ENCODE data around the gene RPL7A. TPM values are rescaled to one million over a fixed set of nuclear protein-coding genes. Genes with fewer than 3 reads are reported as not detected.

The RPL7A gene
- total and polyA plus RNA-seq, 2 donors from 2014 or later = 1,502 to 2,097 TPM

DNA sequence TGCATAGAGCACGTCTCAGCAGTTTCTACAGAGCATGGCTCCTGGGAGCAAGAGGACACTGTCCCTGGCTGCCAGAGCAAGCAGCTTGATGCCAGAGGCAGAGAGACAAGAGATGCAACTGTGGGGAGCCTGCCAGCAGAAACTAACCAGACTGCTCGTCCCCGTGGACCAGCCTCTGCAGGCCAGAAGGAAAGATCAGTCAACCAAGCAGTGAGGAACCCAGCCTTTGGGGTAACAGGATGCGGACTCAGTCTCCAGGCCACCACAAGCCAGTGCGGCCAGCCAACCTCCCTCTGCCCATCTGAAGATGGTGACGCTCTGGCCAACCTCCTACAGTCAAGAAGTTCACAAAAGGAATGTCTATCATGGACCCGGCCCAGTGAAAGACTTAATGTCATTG is 24.1 kb downstream of the RPL7A start:
- peaks cover 2 to 13% (median 7%) of the 10 kb centered on the region in 3 donors for H3K36me3 ChIP-seq (ENCODE audit: control insufficient read depth in 2 of 3, insufficient read depth in 3 of 3, low read length in 3 of 3)
- TF ChIP-seq, protein P1, sequence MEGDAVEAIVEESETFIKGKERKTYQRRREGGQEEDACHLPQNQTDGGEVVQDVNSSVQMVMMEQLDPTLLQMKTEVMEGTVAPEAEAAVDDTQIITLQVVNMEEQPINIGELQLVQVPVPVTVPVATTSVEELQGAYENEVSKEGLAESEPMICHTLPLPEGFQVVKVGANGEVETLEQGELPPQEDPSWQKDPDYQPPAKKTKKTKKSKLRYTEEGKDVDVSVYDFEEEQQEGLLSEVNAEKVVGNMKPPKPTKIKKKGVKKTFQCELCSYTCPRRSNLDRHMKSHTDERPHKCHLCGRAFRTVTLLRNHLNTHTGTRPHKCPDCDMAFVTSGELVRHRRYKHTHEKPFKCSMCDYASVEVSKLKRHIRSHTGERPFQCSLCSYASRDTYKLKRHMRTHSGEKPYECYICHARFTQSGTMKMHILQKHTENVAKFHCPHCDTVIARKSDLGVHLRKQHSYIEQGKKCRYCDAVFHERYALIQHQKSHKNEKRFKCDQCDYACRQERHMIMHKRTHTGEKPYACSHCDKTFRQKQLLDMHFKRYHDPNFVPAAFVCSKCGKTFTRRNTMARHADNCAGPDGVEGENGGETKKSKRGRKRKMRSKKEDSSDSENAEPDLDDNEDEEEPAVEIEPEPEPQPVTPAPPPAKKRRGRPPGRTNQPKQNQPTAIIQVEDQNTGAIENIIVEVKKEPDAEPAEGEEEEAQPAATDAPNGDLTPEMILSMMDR (IDR thresholded peaks at IDR 0.05; ENCODE audit: borderline replicate concordance, extremely low read depth, insufficient read depth) = no peak
- H3K4me1 ChIP-seq (ENCODE audit: control insufficient read depth in 2 of 3, insufficient read depth in 2 of 3, low read depth in 1 of 3, low read length in 3 of 3) = peaks cover 0 to 60% (median 36%) of the 10 kb centered on the region in 3 donors
- peak overlapping the region in 1 of 3 donors; percentile 31 for H3K9ac ChIP-seq (ENCODE audit: low read length in 3 of 3)
- FAIRE-seq = no peak
- intact Hi-C loops (cut with DNase I) = no loop called here
- H3K27me3 ChIP-seq (ENCODE audit: control insufficient read depth, insufficient read depth, low read length) = no peaks in the 10 kb centered on the region
- no peak overlapping the region for H3K4me3 ChIP-seq (ENCODE audit: low read length in 3 of 3)
- H3K9me3 ChIP-seq (ENCODE audit: control insufficient read depth in 2 of 3, insufficient read depth in 1 of 3, low read length in 3 of 3) = no peaks in the 10 kb centered on the region
- no peak for DNase-seq
- H3K27ac ChIP-seq (ENCODE audit: low read depth in 2 of 2, low read length in 2 of 2) = no peak overlapping the region

DNA sequence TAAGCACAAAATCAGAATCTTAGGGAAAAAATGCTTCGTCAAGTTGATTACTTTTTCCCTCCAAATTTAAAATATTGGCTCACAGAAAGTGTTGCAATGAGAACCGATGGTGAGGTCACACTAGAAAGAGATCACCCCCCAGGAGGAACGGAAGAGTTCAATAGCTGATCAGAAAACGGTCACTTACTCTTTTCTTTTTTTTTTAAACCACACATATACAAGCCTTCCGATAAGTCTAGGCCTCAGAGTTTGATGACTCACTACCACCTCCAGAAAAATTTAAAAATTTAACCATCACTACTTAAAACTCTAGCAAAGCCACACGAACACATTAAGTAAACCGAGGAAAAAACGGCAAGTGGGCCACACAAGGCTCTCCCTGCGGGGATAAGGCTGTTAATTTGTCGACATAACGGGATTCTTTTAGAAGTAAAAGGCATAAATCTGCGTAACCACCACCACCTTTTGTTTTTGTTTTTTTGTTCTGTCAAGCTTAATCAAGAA is 26.6 kb downstream of the RPL7A start:
- Histone ChIP-seq H3K4me1 (ENCODE audit: control insufficient read depth in 2 of 3, insufficient read depth in 2 of 3, low read depth in 1 of 3, low read length in 3 of 3) (peaks cover 0 to 35% (median 14%) of the 10 kb centered on the region in 3 donors), H3K9me3 (ENCODE audit: control insufficient read depth in 2 of 3, insufficient read depth in 1 of 3, low read length in 3 of 3) (peaks cover 0 to 3% (median 0%) of the 10 kb centered on the region in 3 donors), H3K27me3 (ENCODE audit: control insufficient read depth, insufficient read depth, low read length) (no peaks in the 10 kb centered on the region), H3K4me3 (ENCODE audit: low read length in 3 of 3) (peak overlapping the region; percentile 77 to 95 (median 87)), H3K9ac (ENCODE audit: low read length in 3 of 3) (peak overlapping the region; percentile 79 to 98 (median 92)), H3K27ac (ENCODE audit: low read depth in 2 of 2, low read length in 2 of 2) (peak overlapping the region in 1 of 2 donors; percentile 89), H3K36me3 (ENCODE audit: control insufficient read depth in 2 of 3, insufficient read depth in 3 of 3, low read length in 3 of 3) (peaks cover 2 to 12% (median 6%) of the 10 kb centered on the region in 3 donors)
- DNase-seq (no peak), FAIRE-seq (no peak)
- intact Hi-C loops (cut with DNase I) = no loop called here
- TF ChIP-seq, protein P1 (IDR thresholded peaks at IDR 0.05; ENCODE audit: borderline replicate concordance, extremely low read depth, insufficient read depth) = no peak

DNA sequence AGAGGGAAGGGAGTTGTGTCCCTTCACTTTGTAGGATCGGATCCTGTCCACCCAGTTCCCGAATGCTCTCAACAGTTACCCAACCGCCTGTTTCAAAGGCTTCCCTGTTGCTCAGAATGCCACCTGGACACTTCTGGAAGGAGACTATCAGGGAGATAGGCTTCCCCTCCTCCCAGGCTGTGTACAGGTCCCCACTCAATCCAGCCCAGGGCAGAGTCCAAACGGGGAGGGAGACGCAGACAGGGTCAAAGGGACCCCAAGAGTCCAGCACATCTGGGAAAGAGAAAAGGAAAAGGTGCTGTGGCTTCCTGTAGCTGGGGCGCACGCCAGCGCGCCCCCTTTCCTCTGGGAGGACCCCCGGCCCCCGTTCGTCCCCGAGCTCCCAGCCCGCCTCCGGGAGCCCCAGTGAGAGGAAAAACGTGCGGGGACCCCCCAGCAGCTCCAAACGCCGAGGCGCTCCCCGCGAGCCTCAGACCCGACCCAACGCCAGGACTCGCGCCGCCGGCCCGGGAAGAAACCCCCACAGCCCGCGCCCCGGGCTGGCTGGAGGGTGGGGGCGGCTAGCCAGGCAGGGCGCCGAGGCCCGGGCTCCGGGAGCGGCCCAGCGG is 27.2 kb downstream of the RPL7A start:
- peaks cover 0 to 31% (median 14%) of the 10 kb centered on the region in 3 donors for H3K4me1 ChIP-seq (ENCODE audit: control insufficient read depth in 2 of 3, insufficient read depth in 2 of 3, low read depth in 1 of 3, low read length in 3 of 3)
- intact Hi-C loops (cut with DNase I) = no loop called here
- FAIRE-seq = no peak

More for the DNA sequence above, 27.2 kb downstream of the RPL7A start:
- Histone ChIP-seq H3K9ac (ENCODE audit: low read length in 3 of 3) (peak overlapping the region; percentile 79 to 98 (median 92)), H3K27me3 (ENCODE audit: control insufficient read depth, insufficient read depth, low read length) (no peaks in the 10 kb centered on the region), H3K36me3 (ENCODE audit: control insufficient read depth in 2 of 3, insufficient read depth in 3 of 3, low read length in 3 of 3) (peaks cover 2 to 11% (median 3%) of the 10 kb centered on the region in 3 donors), H3K27ac (ENCODE audit: low read depth in 2 of 2, low read length in 2 of 2) (peak overlapping the region; percentile 77 to 89), H3K9me3 (ENCODE audit: control insufficient read depth in 2 of 3, insufficient read depth in 1 of 3, low read length in 3 of 3) (peaks cover 0 to 3% (median 0%) of the 10 kb centered on the region in 3 donors), H3K4me3 (ENCODE audit: low read length in 3 of 3) (peak overlapping the region; percentile 77 to 95 (median 87))
- TF ChIP-seq, protein P1 (IDR thresholded peaks at IDR 0.05; ENCODE audit: borderline replicate concordance, extremely low read depth, insufficient read depth) = no peak
- peak in 4 of 5 donors; percentile 37 to 66 (median 56) for DNase-seq

Data from kidney (tissue), 14 donors.